Measurements from ENCODE around the gene TCEAL1. TPM values are rescaled to one million over a fixed set of nuclear protein-coding genes. Genes with fewer than 3 reads are reported as not detected.

The TCEAL1 gene
- total and polyA plus RNA-seq, 2 of the 13 experiments (the other 11 are each of a cell fraction or from before 2014, with no cell fraction given): 11.2 to 14.8 TPM

- Histone ChIP-seq H3K79me2 (ENCODE audit: insufficient read depth, low read length) (no peaks in the 10 kb centered on the region), H3K4me1 (ENCODE audit: insufficient read depth, low read length) (no peaks in the 10 kb centered on the region), H3K27ac (ENCODE audit: extremely low read length, insufficient read depth, low read length) (no peak overlapping the region), H3K36me3 (replicated peaks in 1 of 2; ENCODE audit: control insufficient read depth in 1 of 2, insufficient read depth in 2 of 2, low read length in 2 of 2) (peaks cover 0 to 15% of the 10 kb centered on the region in 2 experiments; a peak in 3 of 5 replicates), H3K9ac (ENCODE audit: insufficient read depth, low read depth, low read length) (no peak overlapping the region), H2AFZ (ENCODE audit: low read length) (no peak overlapping the region), H3K27me3 (ENCODE audit: control insufficient read depth in 1 of 2, insufficient read depth in 2 of 2, low read length in 2 of 2) (no peaks in the 10 kb centered on the region), H4K20me1 (ENCODE audit: insufficient read depth, low read length) (peaks cover 4% of the 10 kb centered on the region; the same call in 1 of the 2 replicates), H3K4me3 (replicated peaks in 1 of 3; ENCODE audit: insufficient read depth in 1 of 3, low read depth in 2 of 3, low read length in 3 of 3) (no peak overlapping the region), H3K9me3 (ENCODE audit: low read length) (no peaks in the 10 kb centered on the region), H3K4me2 (ENCODE audit: low read depth, low read length) (no peak overlapping the region)
- ATAC-seq (peak; percentile 59), FAIRE-seq (peak; percentile 18), DNase-seq (ENCODE audit: low spot score) (no peak)
- no TSS peak for BruUV-seq (replicated peaks)
- CTCF ChIA-PET (ENCODE audit: low intra/inter-chr PET ratio, low total read pairs): no interaction called here
- 85% methylated on average over 8 of the region's 8 CpGs for WGBS (ENCODE audit: low lambda C conversion rate)
- intact Hi-C loops (cut with micrococcal nuclease; ENCODE audit: unreplicated experiment): no loop called here
- POLR2A ChIA-PET: interaction anchor here (1.5 kb wide), 1 partner anchor 11 kb away, joined by 3 read pairs; no protein-coding TSS in a partner anchor
- in situ Hi-C loops (cut with HindIII; ENCODE audit: extremely low pct_ligation_motif_present, low pct_unique_long_range_greater_than_20kb): loop anchor here (25.0 kb wide), 1 partner anchor 488 kb away; the partner anchor contains the start of genes FAM199X and SLC25A53
- peak; percentile 90 for TF ChIP-seq RBM22 (optimal IDR thresholded peaks at IDR 0.05; ENCODE audit: low read length)
- TF ChIP-seq ZC3H13 (CRISPR knock-in tag; IDR thresholded peaks at IDR 0.05): peak; percentile 57; the same call in 1 of the 2 replicates
- TF ChIP-seq KIAA2018 (CRISPR knock-in tag; IDR thresholded peaks at IDR 0.05; ENCODE audit: borderline replicate concordance): no peak
- no peak for TF ChIP-seq SRY (CRISPR knock-in tag; IDR thresholded peaks at IDR 0.05)
- TF ChIP-seq POLR2AphosphoS2 (IDR thresholded peaks at IDR 0.05; ENCODE audit: low read depth, low read length): peak; percentile 69; the same call in 1 of the 2 replicates
- no peak for TF ChIP-seq NFYB (CRISPR knock-in tag; IDR thresholded peaks at IDR 0.05)
- TF ChIP-seq FOXK1 (CRISPR knock-in tag; IDR thresholded peaks at IDR 0.05; ENCODE audit: borderline replicate concordance, low read depth): no peak
- TF ChIP-seq DZIP1 (CRISPR knock-in tag; IDR thresholded peaks at IDR 0.05): no peak
- no peak for TF ChIP-seq GFI1 (CRISPR knock-in tag; IDR thresholded peaks at IDR 0.05; ENCODE audit: borderline replicate concordance)
- TF ChIP-seq E2F2 (CRISPR knock-in tag; IDR thresholded peaks at IDR 0.05; ENCODE audit: borderline replicate concordance): no peak
Measured at GRCh38 chrX:103674531-103675454, 46.0 kb downstream of the TCEAL1 start.
